H1 (cell line): ENCODE data around the gene CLCNKB. TPM values are rescaled to one million over a fixed set of nuclear protein-coding genes. Genes with fewer than 3 reads are reported as not detected.

ENCODE experiments used
- FOSL1 ChIP-seq: IDR thresholded peaks from 2 replicates; pipeline ENCODE4 v1.6.1; 2011; ENCODE audit warnings: mild to moderate bottlenecking, low read depth, low read length, moderate library complexity; ENCODE audit not compliant: insufficient read depth
- POLR2AphosphoS5 ChIP-seq: IDR thresholded peaks from 2 replicates; pipeline ENCODE4 v1.6.1; 2011; ENCODE audit warnings: low read depth, low read length
- SAP30 ChIP-seq: fragments of 300-600 bp; sonication (generic); IDR thresholded peaks from 2 replicates; pipeline ENCODE4 v1.7.1; 2012; ENCODE audit warnings: low read length, moderate library complexity, mild to moderate bottlenecking, inconsistent platforms; ENCODE audit not compliant: insufficient read depth, insufficient replicate concordance
- TBP ChIP-seq: IDR thresholded peaks from 2 replicates; pipeline ENCODE4 v1.6.1; 2011; ENCODE audit warnings: low read depth, low read length, improper control_type of control experiment
- polyA plus RNA-seq, 7 experiments: library from polyadenylated mRNA; depleted of rRNA in 3 of 7; stranded (reverse) in 5 of 7; unstranded in 2 of 7; fragments of >200 nt in 5 of 7; fragments of 200-250 nt in 2 of 7; gene quantifications; 1 replicate in 5 of 7; 2 replicates in 1 of 7; 4 replicates in 1 of 7; pipeline versions ENCODE4 v1.2.1 to v1.2.3, GENCODE V29; 2011 to 2013; ENCODE audit warnings: missing spikeins in 2 of 7, mixed read lengths in 2 of 7
- total RNA-seq: library from RNA; stranded (reverse); fragmentation: NEBNext Ultra II Directional; extraction: Animal tissue kit (Norgen Biotek cat#: 25700); gene quantifications from 2 replicates; pipeline ENCODE4 v1.2.1, GENCODE V29; 2021

Gene CLCNKB
- total and polyA plus RNA-seq, 2 of the 8 experiments (the other 6 are each of a cell fraction or from before 2014, with no cell fraction given), result 1.2 to 3.5 TPM

GRCh38 chr1:16083486-16083885 is 39.9 kb downstream of the CLCNKB start (continued):
- no peak for TF ChIP-seq FOSL1
- TF ChIP-seq TBP, result no peak
- no peak for TF ChIP-seq SAP30
- no peak for TF ChIP-seq POLR2AphosphoS5
